ENCODE results near the gene NRG4. TPM values are rescaled to one million over a fixed set of nuclear protein-coding genes. Genes with fewer than 3 reads are reported as not detected.
"Not testable (repeated sequence)": the region's sequence is repeated elsewhere in the genome, so short reads cannot be mapped to it uniquely, and the experiment has no call there.

The NRG4 gene
- total RNA-seq, 1 donor from 2014 or later = not detected

DNA sequence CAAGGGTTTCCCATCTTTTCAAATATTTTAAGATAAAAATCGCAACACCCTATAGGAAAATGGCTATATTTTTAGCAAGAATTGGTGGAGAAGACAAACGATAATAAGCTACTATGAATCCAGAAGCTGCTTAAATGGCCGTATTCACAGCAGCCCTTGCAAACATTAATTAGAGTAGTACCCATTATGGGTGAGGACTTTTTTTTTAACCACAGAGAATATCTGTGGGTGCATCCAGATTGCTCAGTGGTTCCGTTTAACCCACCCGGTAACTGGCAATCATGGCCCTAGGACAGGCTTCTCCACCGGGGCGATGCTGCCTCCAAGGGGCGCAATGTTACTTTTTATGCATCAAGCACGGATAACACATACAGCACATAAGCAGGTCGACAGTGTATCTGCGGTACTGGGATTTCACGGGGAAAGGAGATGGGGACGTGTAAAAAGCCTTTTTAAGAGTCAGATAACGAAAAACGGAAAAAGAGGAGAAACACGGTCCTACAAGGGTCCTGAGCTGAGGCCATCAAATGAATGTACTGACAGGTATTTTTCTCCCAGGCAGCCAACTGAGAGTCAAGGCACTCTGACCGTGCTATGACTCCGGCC lies 46.6 kb upstream of the NRG4 start:
- H3K27me3 ChIP-seq = no peaks in the 10 kb centered on the region
- intact Hi-C loops (cut with DNase I) = no loop called here
- no peaks in the 10 kb centered on the region for H3K9me3 ChIP-seq
- H3K27ac ChIP-seq = no peak overlapping the region
- peak overlapping the region; percentile 54 to 60 for H3K4me3 ChIP-seq
- DNase-seq (ENCODE audit: extremely low spot score in 2 of 2) = no peak
- peaks cover 17% of the 10 kb centered on the region for H3K4me1 ChIP-seq
- TF ChIP-seq POLR2A (IDR thresholded peaks at IDR 0.05) = no peak
- no peak for TF ChIP-seq CTCF (IDR thresholded peaks at IDR 0.05)
- no peak for TF ChIP-seq POLR2AphosphoS5 (IDR thresholded peaks at IDR 0.05; ENCODE audit: insufficient read depth in 1 of 2, low read depth in 1 of 2)
- H3K36me3 ChIP-seq = no peaks in the 10 kb centered on the region

- Histone ChIP-seq H3K4me1 (peaks cover 17% of the 10 kb centered on the region), H3K4me3 (no peak overlapping the region), H3K27me3 (no peaks in the 10 kb centered on the region), H3K9me3 (no peaks in the 10 kb centered on the region), H3K27ac (no peak overlapping the region), H3K36me3 (no peaks in the 10 kb centered on the region)
- no peak for DNase-seq (ENCODE audit: extremely low spot score in 2 of 2)
- TF ChIP-seq POLR2A (IDR thresholded peaks at IDR 0.05) = no peak
- TF ChIP-seq CTCF (IDR thresholded peaks at IDR 0.05) = peak; percentile 25 to 69 (median 56)
- intact Hi-C loops (cut with DNase I) = no loop called here
These were observed 45.2 kb upstream of the NRG4 start for GRCh38 chr15:76057332-76058000.

DNA sequence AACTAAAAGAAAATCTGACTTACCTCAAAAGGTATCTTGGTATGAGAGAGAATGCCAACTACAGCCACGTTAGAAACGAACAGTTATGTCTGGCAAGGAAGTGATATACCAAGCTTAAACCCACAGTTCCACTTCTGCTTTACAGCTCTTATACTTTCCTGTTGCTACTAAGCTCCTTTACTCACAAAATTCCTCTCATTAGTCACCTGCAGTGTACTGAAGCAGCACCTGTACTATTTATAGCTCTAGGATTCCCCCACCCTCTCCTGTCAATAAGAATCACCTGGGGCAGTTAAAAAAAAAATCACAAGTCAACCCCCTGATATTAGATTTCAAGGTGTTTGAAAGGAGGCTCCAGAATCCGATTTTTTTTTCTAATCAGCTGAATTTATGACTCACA lies 44.7 kb upstream of the NRG4 start:
- Histone ChIP-seq H3K27ac (no peak overlapping the region), H3K27me3 (no peaks in the 10 kb centered on the region), H3K4me1 (peaks cover 17% of the 10 kb centered on the region), H3K36me3 (no peaks in the 10 kb centered on the region), H3K4me3 (no peak overlapping the region), H3K9me3 (no peaks in the 10 kb centered on the region)
- no peak for DNase-seq (ENCODE audit: extremely low spot score in 2 of 2)
- TF ChIP-seq POLR2A (IDR thresholded peaks at IDR 0.05) (no peak), CTCF (IDR thresholded peaks at IDR 0.05) (no peak), POLR2AphosphoS5 (IDR thresholded peaks at IDR 0.05; ENCODE audit: insufficient read depth in 1 of 2, low read depth in 1 of 2) (no peak)
- intact Hi-C loops (cut with DNase I) = no loop called here

- H3K27me3 ChIP-seq; intact Hi-C loops (cut with DNase I); H3K4me1 ChIP-seq; H3K4me3 ChIP-seq; H3K36me3 ChIP-seq; H3K27ac ChIP-seq; DNase-seq (ENCODE audit: extremely low spot score in 2 of 2); H3K9me3 ChIP-seq: not testable (repeated sequence)
These were observed 42.0 kb upstream of the NRG4 start for GRCh38 chr15:76054201-76054600.

GRCh38 chr15:76038512-76038911 lies 26.3 kb upstream of the NRG4 start:
- DNase-seq (ENCODE audit: extremely low spot score in 2 of 2) = no peak
- H3K36me3 ChIP-seq = no peaks in the 10 kb centered on the region
- H3K27me3 ChIP-seq = no peaks in the 10 kb centered on the region
- intact Hi-C loops (cut with DNase I) = no loop called here
- no peak overlapping the region for H3K27ac ChIP-seq
- TF ChIP-seq POLR2A (IDR thresholded peaks at IDR 0.05) (no peak), POLR2AphosphoS5 (IDR thresholded peaks at IDR 0.05; ENCODE audit: insufficient read depth in 1 of 2, low read depth in 1 of 2) (no peak), CTCF (IDR thresholded peaks at IDR 0.05) (no peak)
- H3K9me3 ChIP-seq = no peaks in the 10 kb centered on the region
- no peak overlapping the region for H3K4me3 ChIP-seq
- no peaks in the 10 kb centered on the region for H3K4me1 ChIP-seq
